Lung (tissue), 12 donors: Measurements from ENCODE around the gene SPECC1L. TPM values are rescaled to one million over a fixed set of nuclear protein-coding genes. Genes with fewer than 3 reads are reported as not detected.

ENCODE experiments used
- ATAC-seq: fragments of 200-7000 bp; cut with Tn5 transposase; one replicate; pipeline ENCODE4 v1.9.1; 2020; ENCODE audit warnings: moderate number of reproducible peaks; ENCODE audit not compliant: insufficient read depth, low FRiP score
- DNase-seq, 3 donors: peaks; one replicate each; pipeline ENCODE4 v3.0.0-alpha.2; 2013 to 2017
- H3K27ac ChIP-seq, 2 donors: one replicate each; pipeline ENCODE4 v1.5.1; 2013; ENCODE audit warnings: mild to moderate bottlenecking in 2 of 2, moderate library complexity in 2 of 2, control low read depth in 1 of 2, inconsistent platforms in 1 of 2, low read depth in 1 of 2, low read length in 1 of 2
- H3K27me3 ChIP-seq, 3 donors: one replicate each; pipeline ENCODE4 v1.5.1; 2013; ENCODE audit warnings: low read length in 2 of 3; ENCODE audit not compliant: control insufficient read depth in 3 of 3, insufficient read depth in 3 of 3
- H3K36me3 ChIP-seq, 4 donors: one replicate each; pipeline ENCODE4 v1.5.1; 2013; ENCODE audit warnings: low read length in 4 of 4, mild to moderate bottlenecking in 1 of 4, moderate library complexity in 1 of 4; ENCODE audit not compliant: control insufficient read depth in 4 of 4, insufficient read depth in 4 of 4
- H3K4me1 ChIP-seq, 5 donors: one replicate each; pipeline ENCODE4 v1.5.1; 2013; ENCODE audit warnings: low read length in 5 of 5, mild to moderate bottlenecking in 2 of 5, moderate library complexity in 1 of 5; ENCODE audit not compliant: control insufficient read depth in 5 of 5, insufficient read depth in 5 of 5
- H3K4me3 ChIP-seq: one replicate; pipeline ENCODE4 v1.5.1; 2013; ENCODE audit warnings: mild to moderate bottlenecking, control low read depth, moderate library complexity
- H3K9ac ChIP-seq, 2 donors: one replicate each; pipeline ENCODE4 v1.5.1; 2013; ENCODE audit warnings: low read length in 2 of 2, control low read depth in 1 of 2; ENCODE audit not compliant: insufficient read depth in 1 of 2
- H3K9me3 ChIP-seq, 4 donors: one replicate each; pipeline ENCODE4 v1.5.1; 2013; ENCODE audit warnings: low read length in 3 of 4, mild to moderate bottlenecking in 1 of 4, moderate library complexity in 1 of 4; ENCODE audit not compliant: control insufficient read depth in 4 of 4, insufficient read depth in 3 of 4
- CTCF ChIP-seq: IDR thresholded peaks from 2 replicates; pipeline ENCODE4 v1.5.1; 2012; ENCODE audit warnings: mild to moderate bottlenecking; ENCODE audit errors: control extremely low read depth, extremely low read depth
- WGBS, 2 donors: extraction: QIAGEN DNeasy Blood & Tissue Kit; methylation state at CpG; one replicate each; pipeline ENCODE4 v1.1.7; 2013; 5-methylcytosine and 5-hydroxymethylcytosine counted together
- polyA plus RNA-seq, 2 donors: library from polyadenylated mRNA; stranded (reverse); fragments of 200-250 nt; gene quantifications; one replicate each; pipeline ENCODE4 v1.2.1, GENCODE V29; 2013
- total RNA-seq, 2 donors: library from RNA; depleted of rRNA in 1 of 2; stranded (reverse); fragments of >200 nt in 1 of 2; gene quantifications; one replicate each; pipeline ENCODE4 v1.2.1, GENCODE V29; 2014 to 2021
- donor health status: control.
- donor health status: control.
- donor health status: Bipolar disorder and iron deficiency.
- donor health status: healthy.
- donor health status: DM: yes; HTN: yes; CAD: no.

The SPECC1L gene
- total and polyA plus RNA-seq, 4 donors = 10.4 to 83.9 (median 37.8) TPM

- Histone ChIP-seq H3K27ac (peak overlapping the region in 1 of 2 donors; percentile 71), H3K9ac (no peak overlapping the region), H3K4me3 (peak overlapping the region; percentile 71), H3K9me3 (no peaks in the 10 kb centered on the region), H3K36me3 (no peaks in the 10 kb centered on the region), H3K27me3 (peaks cover 0 to 15% (median 0%) of the 10 kb centered on the region in 3 donors), H3K4me1 (peaks cover 0 to 32% (median 0%) of the 10 kb centered on the region in 5 donors)
- no peak for DNase-seq
- no peak for TF ChIP-seq CTCF
- peak; percentile 22 for ATAC-seq
- WGBS, 2 donors = 7 to 15% methylated on average over 82 to 105 of the region's 105 CpGs
These were observed 153.6 kb downstream of the SPECC1L start for GRCh38 chr22:24424001-24424900.

DNA sequence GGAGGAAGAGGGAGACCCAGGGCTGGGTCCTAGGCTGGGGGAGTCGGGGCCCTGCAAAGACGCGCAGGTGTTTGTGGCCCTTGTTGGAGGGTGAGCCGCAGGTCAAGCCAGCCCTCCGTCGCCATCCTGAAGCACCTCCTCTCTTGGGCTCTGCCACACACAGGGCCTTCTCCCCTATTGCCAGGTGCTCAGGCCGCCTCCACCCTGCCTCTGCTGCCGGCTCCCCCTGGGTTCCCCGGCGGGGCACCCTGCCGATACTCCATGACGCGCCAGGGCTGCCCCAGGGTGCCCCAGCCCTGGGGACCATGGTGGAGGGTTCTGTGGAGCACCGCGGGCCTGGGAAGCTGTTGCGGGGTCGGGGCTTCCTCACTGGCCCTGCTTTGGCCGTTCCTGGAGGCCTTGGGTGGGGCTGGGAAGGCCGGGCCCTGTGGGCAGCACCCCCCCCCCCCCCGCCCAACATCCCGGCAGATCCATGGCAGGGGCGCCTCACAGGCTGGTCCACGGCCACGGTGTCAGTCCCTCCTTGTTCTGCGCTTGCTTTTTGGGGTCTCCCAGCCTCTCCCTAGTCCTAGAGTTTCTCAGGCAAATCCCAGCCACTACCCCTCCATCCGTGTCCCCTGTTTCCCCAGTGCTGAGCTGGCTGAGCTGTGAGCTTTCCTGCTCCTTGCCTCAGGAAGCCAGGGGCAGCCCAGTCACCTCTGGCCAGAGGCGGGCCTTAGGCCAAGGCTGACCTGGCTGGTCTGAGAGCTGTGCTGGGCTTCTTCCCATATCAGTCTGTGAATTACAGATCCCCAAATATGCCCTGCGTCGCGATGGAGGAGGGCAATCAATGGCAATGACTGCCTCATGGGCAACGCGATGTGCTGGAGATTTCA is 154.5 kb downstream of the SPECC1L start:
- Histone ChIP-seq H3K27ac (peak overlapping the region in 1 of 2 donors; percentile 12), H3K27me3 (peaks cover 0 to 15% (median 0%) of the 10 kb centered on the region in 3 donors), H3K36me3 (no peaks in the 10 kb centered on the region), H3K9ac (no peak overlapping the region), H3K9me3 (no peaks in the 10 kb centered on the region), H3K4me1 (peaks cover 0 to 26% (median 8%) of the 10 kb centered on the region in 5 donors), H3K4me3 (peak overlapping the region; percentile 71)
- 75 to 78% methylated on average over 26 to 32 of the region's 32 CpGs for WGBS, 2 donors
- no peak for TF ChIP-seq CTCF
- no peak for ATAC-seq
- no peak for DNase-seq

DNA sequence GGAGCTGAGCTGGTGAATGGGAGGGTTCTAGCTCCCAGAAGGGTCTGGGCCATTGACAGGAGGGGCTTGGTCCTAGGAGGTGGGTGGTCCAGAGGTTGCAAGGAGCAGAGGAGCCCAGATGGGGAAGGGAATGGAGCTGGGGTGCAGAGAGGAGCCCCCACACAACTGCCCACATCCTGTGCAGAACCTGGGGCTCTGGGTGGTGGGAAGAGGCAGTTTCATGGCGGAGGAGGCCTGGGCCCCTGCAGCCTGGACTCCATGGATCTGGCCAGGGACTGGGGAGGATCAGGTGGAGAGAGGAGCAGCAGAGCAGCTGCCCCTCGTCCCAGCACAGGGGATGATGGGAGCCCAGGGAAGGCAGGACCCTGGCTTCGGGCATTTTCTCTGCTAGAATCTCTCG is 155.8 kb downstream of the SPECC1L start:
- H3K9ac ChIP-seq = no peak overlapping the region
- H3K4me1 ChIP-seq = peaks cover 0 to 18% (median 8%) of the 10 kb centered on the region in 5 donors
- TF ChIP-seq CTCF = no peak
- no peak overlapping the region for H3K27ac ChIP-seq
- no peak for ATAC-seq
- 90 to 92% methylated on average over 4 of the region's 4 CpGs for WGBS, 2 donors
- peaks cover 0 to 15% (median 0%) of the 10 kb centered on the region in 3 donors for H3K27me3 ChIP-seq
- H3K36me3 ChIP-seq = no peaks in the 10 kb centered on the region
- DNase-seq = no peak
- H3K9me3 ChIP-seq = no peaks in the 10 kb centered on the region
- no peak overlapping the region for H3K4me3 ChIP-seq
